Measurements from ENCODE around the gene FGD4.

- TF ChIP-seq CTCF (IDR thresholded peaks at IDR 0.05; ENCODE audit: insufficient read depth, low read length) (no peak), REST (IDR thresholded peaks at IDR 0.05; ENCODE audit: insufficient replicate concordance, low read depth) (no peak)
Measured at GRCh38 chr12:32443491-32443890, 44.1 kb downstream of the FGD4 start.

Measured in HL-60 (cell line).